ENCODE results near the gene SHISA8. TPM values are rescaled to one million over a fixed set of nuclear protein-coding genes. Genes with fewer than 3 reads are reported as not detected.
A peak's percentile ranks its signal among the peaks of the same experiment; 100 is the strongest.

The SHISA8 gene
- 2.3 and 4.3 TPM in 2 replicates for total RNA-seq (2021)
- Bru-seq, nascent RNA = percentile 32 among the genes with signal in this experiment
- BruChase-seq, experiment 1, labeled RNA remaining after a 2-hour chase = percentile 52 among the genes with signal in this experiment
- BruChase-seq, experiment 2, labeled RNA remaining after a 6-hour chase = percentile 52 among the genes with signal in this experiment
- long read RNA-seq, partial matches to known transcripts = 3 of 3 reads
- long read RNA-seq, other reads (novel, unspliced or antisense) = 0 of 3 reads

GRCh38 chr22:41915035-41915785 lies at the start of gene SHISA8:
Gene SHISA8, minus strand, starts transcription at chr22:41915074. Its CDS starts 407 bp downstream, at chr22:41914667.
- Histone ChIP-seq H2AFZ (no peak within 1 kb of the TSS), H3K4me2 (no peak within 1 kb of the TSS), H3K4me3 (no peak within 1 kb of the TSS), H3K9me3 (ENCODE audit: insufficient read depth, low read depth) (no peaks in the 10 kb centered on the region), H3F3A (ENCODE audit: insufficient read depth, low read depth) (peaks cover 25% of the 10 kb centered on the region; the same call in 1 of the 2 replicates), H4K20me1 (ENCODE audit: insufficient read depth) (no peaks in the 10 kb centered on the region), H3K36me3 (ENCODE audit: low read depth) (no peaks in the 10 kb centered on the region), H3K4me1 (replicated peaks; ENCODE audit: insufficient read depth) (peaks cover 7% of the 10 kb centered on the region), H3K27me3 (ENCODE audit: insufficient read depth, low read depth) (peaks cover 9% of the 10 kb centered on the region; the same call in 1 of the 2 replicates), H3K27ac (no peak within 1 kb of the TSS), H3K79me2 (ENCODE audit: low read depth) (no peaks in the 10 kb centered on the region), H3K9me2 (ENCODE audit: insufficient read depth) (no peaks in the 10 kb centered on the region)
- peak in 1 of 2 experiments; percentile 47 for DNase-seq
- CTCF ChIA-PET = no interaction called here
- BruUV-seq (replicated peaks) = no TSS peak
- POLR2A ChIA-PET (ENCODE audit: unreplicated experiment) = no interaction called here
- intact Hi-C loops (cut with micrococcal nuclease; ENCODE audit: unreplicated experiment) = no loop called here
- TF ChIP-seq CTCF (conservative IDR thresholded peaks at IDR 0.05) (no peak), EZH2 (IDR thresholded peaks at IDR 0.05; ENCODE audit: low read depth) (no peak)

- intact Hi-C loops (cut with micrococcal nuclease; ENCODE audit: unreplicated experiment) = no loop called here
These were observed 49.2 kb upstream of the SHISA8 start for GRCh38 chr22:41964112-41964491.

More at GRCh38 chr22:41964112-41964491, 49.2 kb upstream of the SHISA8 start:
- H3K27ac ChIP-seq = no peak overlapping the region
- H3K27me3 ChIP-seq (ENCODE audit: insufficient read depth, low read depth) = no peaks in the 10 kb centered on the region
- H3K9me2 ChIP-seq (ENCODE audit: insufficient read depth) = no peaks in the 10 kb centered on the region
- no peaks in the 10 kb centered on the region for H3F3A ChIP-seq (ENCODE audit: insufficient read depth, low read depth)
- no peaks in the 10 kb centered on the region for H3K79me2 ChIP-seq (ENCODE audit: low read depth)
- H2AFZ ChIP-seq = no peak overlapping the region
- no peaks in the 10 kb centered on the region for H3K36me3 ChIP-seq (ENCODE audit: low read depth)
- H4K20me1 ChIP-seq (ENCODE audit: insufficient read depth) = no peaks in the 10 kb centered on the region
- no peak overlapping the region for H3K4me2 ChIP-seq
- H3K4me1 ChIP-seq (replicated peaks; ENCODE audit: insufficient read depth) = no peaks in the 10 kb centered on the region
- DNase-seq = no peak
- TF ChIP-seq CTCF (conservative IDR thresholded peaks at IDR 0.05) (no peak), EZH2 (IDR thresholded peaks at IDR 0.05; ENCODE audit: low read depth) (no peak)
- H3K4me3 ChIP-seq = no peak overlapping the region
- CTCF ChIA-PET = interaction anchor here (0.6 kb wide), 1 partner anchor 475 kb away, joined by 5 read pairs; no protein-coding TSS in a partner anchor
- no peaks in the 10 kb centered on the region for H3K9me3 ChIP-seq (ENCODE audit: insufficient read depth, low read depth)
- POLR2A ChIA-PET (ENCODE audit: unreplicated experiment) = interaction anchor here (0.6 kb wide), 2 partner anchors 26 to 513 kb away, joined by 3 to 4 read pairs; no protein-coding TSS in a partner anchor
- no TSS peak for BruUV-seq (replicated peaks)

Data from PC-9 (cell line).